Sigmoid colon (tissue), 3 donors: ENCODE measurements around the gene XPNPEP3.

Source experiments
- CTCF ChIP-seq, 4 experiments: fragments of 450-650 bp in 3 of 4; fragments of 200-600 bp in 1 of 4; IDR thresholded peaks; one replicate each; pipeline ENCODE4 v1.5.1; 2016 to 2019; ENCODE audit warnings: antibody characterized with exemption in 4 of 4, mild to moderate bottlenecking in 3 of 4, moderate library complexity in 2 of 4
- POLR2A ChIP-seq, 2 donors: fragments of 450-650 bp; IDR thresholded peaks; one replicate each; pipeline ENCODE4 v1.6.1; 2016; ENCODE audit warnings: antibody characterized with exemption in 2 of 2, mild to moderate bottlenecking in 2 of 2, moderate library complexity in 2 of 2

GRCh38 chr22:40955571-40955970 is 98.6 kb downstream of the XPNPEP3 start:
- TF ChIP-seq CTCF (IDR thresholded peaks at IDR 0.05) (no peak), POLR2A (IDR thresholded peaks at IDR 0.05) (no peak)
